ENCODE results near the gene NBEA.
A peak's percentile ranks its signal among the peaks of the same experiment; 100 is the strongest.

Gene NBEA

DNA sequence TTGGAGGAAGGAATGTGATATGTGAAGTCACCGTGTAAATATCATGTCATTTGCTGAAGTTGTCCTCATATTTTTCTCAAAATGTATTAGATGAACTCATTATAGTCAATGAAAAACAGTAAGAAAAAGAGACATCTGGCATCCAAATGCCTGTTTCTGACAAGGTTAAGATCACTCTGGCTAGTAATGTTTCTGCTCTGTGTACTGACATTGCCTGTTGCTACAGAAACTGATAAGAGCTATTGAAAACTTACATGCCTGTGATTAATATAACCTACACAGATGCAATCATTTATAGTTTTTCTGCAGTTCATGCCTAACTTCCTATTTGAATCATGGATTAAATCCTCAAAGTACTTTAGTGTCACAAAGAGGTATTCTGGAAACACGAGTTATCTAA, 249.8 kb downstream of the NBEA start:
- DNase-seq, result no peak

DNA sequence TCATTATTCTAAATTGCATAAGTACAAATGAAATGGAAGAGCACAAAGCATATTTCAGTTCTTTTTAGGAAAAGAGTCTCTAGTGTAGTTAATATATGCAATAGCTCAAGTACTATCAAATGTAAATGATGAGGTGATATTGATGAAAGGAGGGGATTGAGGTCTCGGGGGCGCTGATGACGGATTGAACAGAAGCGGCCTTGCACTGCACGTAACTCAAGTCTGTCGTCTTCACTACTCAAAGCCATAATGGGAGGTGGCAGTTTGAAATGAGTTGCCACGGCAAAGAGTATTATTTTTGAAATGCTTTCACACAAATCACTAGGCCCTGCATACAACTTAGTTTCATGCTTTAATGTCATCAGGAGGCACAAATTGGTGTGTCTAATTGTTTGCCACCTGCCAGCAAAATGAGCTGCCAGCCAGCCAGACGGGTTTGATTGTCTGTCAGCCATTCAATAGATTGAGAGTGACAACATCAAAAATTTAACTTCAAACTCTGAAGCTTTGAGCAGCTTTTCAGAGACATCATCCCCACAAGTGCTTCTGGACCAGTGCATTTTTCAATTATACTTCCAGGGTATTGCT, 256.6 kb downstream of the NBEA start:
- peak; percentile 10 for DNase-seq

DNA sequence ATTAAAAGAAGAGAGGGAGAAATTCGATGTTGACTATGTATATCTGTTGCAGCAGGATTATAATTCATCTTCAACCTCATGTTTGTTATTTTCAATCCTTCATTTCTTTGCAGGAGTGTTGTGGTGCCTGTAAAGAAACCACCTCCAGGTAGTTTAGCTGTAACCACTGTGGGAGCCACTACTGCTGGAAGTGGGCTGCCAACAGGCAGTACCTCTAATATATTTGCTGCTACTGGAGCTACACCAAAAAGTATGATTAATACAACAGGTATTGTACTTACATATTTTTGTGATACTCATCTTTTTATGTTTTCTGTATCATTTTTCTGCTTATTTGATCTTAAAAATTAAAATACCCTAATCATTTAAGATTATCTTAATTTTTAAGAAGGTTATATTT, 266.5 kb downstream of the NBEA start:
- DNase-seq, result no peak

DNA sequence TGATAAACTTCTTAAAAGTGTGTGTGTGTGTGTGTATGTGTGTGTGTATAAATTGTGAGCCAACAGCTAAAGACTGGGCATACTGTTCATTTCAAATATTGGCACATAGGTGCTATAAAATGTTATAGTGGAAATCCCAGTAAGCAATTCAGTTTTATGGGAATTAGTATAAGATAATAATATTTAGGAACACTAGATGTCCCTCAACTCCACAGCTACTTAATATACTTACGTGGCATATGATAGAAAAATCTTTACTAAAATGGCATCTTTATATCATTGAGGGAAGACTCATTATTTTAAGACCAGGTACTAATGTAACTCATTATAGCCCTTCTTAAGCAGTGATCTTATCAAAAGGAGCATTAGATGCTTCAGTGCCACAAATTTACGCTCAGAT, 268.2 kb downstream of the NBEA start:
- no peak for DNase-seq

DNA sequence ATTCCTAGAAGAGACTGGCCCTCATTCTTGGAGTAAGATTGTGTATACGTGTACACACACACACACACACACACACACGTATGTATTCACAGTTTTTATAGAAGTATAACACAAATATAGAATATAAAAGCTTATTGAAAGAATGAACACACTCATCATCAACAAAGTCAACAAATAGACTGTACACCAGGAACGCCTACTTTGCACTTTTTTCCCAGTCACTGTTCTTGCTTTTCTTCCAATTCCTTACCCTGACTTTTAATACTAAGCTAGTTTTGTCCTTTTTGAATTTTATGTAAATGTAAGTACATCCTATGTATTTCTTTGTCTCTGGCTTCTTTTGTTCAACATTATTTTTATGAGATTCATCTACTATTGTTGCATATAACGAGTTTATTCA, 269.9 kb downstream of the NBEA start:
- DNase-seq, result no peak

DNA sequence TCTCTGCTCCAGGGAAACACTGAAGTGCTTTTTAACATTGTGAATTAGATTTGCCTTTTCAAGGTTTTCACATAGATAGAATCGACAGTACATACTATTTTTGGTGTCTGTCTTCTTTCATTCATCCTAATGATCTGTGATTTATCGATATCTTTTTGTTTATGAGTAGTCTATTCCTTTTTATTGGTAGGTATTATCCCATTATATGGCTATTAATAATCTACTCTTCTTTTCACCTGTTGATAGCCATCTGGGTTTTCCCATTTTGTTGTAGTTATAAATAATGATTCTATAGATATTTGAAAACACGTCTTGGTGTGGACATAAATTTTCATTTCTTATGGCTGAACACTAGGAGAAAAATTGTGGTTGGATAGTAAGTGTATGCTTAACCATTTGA, 271.8 kb downstream of the NBEA start:
- DNase-seq, result no peak

DNA sequence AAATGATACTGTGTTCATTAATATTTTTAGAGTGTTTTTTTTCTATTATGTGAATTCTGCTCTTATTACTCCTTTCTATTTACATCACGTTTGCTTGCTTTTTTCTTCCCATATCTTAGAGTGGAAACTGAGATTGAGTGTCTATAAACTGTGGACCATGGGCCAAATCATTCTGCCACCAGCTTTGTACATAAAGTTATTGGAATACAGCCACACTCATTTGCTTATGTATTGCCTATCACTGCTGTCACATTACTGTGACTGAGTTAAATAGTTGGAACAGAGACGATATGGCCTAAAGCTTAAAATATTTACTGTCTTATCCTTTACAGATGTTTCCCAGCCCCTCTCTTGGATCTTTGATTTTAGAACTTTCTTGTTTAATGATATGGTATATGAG, 274.1 kb downstream of the NBEA start:
- no peak for DNase-seq

DNA sequence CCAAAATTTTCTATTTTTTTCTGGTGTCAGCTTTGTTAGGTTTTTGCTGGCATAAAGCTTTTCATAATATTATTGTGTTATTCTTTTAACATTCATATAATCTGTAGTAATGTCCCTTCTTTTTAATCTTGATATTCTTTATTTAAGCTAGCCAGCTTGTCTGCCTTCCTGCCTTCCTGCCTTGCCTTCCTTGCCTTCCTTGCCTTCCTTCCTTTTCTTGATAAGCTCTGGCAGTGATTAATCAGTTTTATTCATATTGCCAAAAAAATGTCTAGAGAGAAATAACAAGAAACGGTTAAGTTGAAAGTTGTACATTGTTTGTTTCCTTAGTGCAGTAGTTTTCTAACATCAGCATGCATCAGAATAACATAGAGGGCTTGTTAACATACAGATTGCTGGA, 277.0 kb downstream of the NBEA start:
- no peak for DNase-seq

DNA sequence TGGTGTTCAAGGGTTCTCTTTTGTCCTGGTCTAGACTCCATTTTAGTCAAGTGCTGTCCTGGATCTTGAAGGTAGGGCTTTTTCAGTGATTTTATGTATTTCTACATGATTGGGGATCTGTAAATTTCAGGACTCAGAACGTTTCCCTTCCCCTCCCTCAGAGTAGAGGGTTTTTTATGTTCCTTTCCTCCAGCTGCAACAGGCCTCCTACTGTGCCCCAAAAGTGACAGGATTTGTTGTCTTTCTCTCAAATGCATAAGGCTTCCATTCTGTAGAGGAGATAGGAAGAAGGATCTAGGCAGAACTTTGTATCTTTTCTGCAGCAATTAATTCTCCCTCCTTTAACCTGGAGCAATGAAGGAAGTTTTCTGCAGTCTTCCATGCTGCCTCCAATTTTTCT, 283.1 kb downstream of the NBEA start:
- DNase-seq, result no peak

DNA sequence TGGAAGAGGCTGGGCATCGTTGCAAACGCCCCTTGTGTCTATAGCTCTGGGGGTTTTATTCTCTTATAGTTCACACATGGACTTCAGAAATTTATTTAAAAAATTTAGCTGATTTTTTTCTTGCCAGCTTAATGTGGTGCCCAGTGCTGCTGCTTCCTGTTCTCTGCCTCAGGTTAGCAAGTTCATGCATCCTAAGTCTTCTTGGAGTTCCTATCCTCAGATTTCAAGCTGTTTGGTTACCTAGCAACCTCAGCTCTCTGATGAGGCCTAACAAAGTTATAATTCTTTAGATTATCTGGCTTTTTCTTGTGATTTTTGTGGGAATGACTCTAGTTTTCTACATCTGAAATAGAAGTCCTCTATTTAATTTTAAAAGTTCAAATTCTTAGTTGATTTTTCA, 283.5 kb downstream of the NBEA start:
- DNase-seq, result no peak

DNA sequence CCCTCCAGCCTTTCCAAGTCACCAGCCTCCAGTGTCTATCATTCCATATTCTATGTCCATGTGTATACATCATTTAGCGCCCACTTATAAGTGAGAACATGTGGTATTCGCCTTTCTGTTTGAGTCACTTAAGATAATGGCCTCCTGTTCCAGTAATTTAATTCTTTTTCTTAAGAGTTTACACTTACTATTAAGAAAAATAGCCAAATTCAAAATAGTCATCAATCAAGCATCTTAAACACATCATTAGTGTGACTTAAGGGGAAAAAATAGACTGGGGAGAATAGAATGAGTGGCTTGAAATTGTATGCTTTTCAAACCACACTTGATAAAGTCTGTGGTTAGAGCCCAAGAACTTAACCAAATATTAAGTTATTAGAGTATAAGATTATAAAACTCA, 286.5 kb downstream of the NBEA start:
- no peak for DNase-seq

DNA sequence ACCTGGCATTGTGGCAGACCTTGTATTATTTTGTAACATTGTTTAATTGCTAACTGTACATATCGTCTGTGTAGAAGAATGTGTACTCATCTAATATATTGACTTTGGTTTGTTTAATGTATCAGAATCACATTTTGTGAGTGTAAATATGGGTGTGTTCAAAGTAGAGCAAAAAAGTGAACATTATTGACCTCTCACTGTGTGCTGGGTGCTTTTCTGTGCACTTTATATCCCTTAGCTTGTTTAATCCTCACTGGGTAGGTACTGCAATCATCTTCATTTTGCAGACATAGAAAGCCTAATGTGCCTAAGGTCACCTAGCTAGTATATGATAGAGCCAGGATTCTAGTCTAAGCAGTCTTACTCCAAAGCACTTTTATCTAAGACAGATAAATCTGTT, 289.4 kb downstream of the NBEA start:
- DNase-seq, result no peak

DNA sequence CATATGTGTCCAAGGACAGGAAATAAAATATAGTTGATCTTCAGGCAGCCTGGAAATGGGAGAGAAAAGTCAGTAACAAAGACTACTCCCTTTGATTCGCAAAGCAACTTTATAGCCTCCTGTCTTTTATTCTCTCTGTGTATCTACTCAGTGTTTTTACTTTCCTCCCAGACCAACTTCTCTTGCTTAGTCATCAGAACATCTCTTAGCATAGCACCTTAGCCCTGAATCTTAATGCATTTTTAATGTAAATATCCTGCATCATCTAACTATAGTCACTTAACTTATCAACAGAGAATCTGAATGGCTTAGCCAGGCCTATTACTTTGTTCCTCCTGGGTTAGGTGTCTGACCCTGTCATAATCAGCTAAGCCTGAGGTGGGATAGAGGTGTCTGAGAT, 296.2 kb downstream of the NBEA start:
- DNase-seq, result no peak

DNA sequence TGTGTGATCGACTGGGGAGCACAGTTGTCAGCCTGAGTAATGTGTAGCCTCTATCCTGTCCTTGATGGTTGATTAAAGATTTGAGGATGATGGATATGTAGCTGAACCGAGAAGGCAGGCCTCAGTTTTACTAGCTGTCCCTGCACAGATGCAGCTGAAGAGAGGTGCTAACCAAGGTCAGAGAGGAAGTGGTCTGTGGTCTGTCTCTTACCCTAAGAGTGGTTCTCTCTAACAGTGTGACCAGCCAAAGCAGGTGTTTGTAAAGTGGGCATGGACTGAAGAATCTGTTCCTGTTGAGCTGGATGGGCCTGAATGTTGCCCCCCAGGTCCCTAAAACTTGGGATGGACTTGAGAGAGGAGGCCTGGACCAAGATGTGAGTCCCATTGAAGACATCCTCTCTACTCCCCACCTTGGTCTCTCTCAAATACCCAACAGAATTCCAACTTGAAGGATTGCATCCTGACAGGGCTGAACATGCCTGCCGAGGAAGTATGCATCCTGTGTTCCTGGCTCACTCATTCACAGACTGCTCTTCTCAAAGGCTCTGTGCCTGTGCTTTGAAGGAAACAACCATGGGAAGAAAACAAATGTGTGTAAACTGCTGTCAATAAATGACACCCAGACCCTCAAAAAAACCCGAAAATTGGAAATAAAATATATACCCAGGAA, 310.6 kb downstream of the NBEA start:
- DNase-seq, result no peak

DNA sequence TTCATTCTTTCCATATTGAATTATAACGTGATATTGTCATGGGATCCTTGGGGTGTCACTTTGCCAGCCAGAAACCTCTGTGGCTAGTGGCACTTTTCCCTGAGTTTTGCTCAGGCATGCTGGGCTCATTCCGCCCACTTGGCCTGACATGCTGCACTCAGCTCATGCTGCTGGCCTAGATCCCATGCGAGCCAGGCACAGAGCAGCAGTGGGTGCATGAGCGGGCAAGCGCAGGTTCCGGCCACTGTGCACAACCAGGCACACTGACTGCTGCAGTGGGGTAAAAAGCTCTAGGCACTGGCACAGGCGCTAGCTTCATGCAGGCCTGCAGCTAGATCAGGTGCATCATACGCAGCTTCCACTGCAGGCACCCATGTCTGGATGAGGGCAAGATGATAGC, 313.2 kb downstream of the NBEA start:
- no peak for DNase-seq

DNA sequence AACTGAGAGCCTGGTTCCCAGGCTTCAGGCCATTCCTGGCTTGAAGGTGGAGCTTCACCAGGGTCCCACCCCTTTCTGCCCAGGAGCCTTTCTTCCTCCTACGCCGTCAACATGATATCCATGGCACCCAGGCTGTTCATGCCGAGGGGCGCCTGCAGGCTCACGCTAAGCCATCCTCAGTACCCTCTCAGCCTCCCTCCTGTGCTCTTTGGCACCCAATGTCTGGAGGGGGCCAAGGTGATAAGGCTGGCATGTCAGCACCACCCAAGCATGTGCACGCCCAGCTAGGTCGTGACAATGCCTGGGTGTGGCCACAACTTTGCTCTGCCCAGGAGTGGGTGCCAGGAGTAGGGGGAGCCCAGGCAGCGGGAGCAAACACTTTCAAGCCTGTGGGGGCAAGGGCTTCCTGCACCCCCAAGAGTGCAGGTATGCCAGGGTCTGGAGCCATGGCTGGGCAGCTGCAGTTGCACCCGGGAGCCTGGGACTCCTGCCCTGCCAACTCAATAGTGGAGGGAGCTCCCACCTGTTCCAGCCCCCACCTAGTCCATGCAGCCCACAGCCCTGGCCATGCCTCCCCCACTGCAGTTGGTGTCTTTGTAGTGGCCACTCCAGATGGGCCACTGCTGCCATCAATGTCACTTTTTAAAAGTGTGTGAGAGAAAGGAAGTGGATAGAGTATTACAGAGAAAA, 314.5 kb downstream of the NBEA start:
- DNase-seq, result no peak

DNA sequence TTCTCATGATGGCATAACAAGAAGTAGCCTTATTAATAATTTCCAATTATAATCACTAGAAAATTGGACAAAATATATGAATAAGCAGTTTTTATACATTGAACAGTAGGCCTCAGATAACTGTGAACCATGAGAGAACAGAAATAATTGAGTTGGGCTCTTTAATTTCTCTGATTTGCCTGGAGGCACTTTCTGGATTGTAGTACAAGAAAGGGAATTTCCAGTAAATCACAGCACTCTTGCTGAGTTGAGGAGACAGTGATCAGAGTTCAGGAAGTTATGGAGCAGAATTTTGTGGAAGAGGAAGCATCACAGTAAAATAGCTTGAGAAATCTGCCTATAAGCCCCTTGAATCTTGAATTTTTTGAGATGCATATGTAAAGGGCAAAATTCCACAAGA, 318.2 kb downstream of the NBEA start:
- no peak for DNase-seq

DNA sequence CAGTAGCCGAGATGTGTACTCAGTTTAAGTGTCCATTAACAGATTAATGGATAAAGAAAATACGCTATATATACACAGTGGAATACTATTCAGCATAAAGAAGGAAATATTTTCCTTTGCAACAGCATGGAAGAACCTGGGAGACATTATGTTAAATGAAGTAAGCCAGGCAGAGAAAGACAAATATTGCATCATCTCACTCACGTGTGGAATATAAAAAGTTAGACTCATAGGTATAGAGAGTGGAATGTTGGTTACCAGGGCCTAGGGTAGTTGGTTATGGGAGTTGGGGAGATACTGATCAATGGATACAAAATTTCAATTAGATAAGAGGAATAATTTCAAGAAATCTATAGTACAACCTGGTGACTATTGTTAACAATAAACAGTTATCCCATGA, 324.3 kb downstream of the NBEA start:
- no peak for DNase-seq

DNA sequence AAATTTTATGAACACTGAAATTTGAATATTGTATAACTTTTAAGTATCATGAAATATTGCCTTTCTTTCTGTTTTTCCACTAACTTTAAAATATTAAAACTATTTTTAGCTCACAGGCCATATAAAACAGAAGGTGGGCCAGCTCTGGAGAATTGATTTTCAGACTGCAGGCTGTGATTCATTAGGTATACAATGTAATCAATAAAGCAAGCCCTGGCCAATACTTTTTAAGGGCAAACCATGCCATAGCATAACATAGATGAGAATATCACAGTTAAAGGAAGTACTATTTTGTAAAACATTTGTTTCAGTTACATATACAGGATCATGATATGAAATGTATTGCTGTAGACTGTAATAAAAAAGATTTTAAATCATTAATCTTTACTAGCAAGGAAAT, 336.8 kb downstream of the NBEA start:
- DNase-seq, result no peak

DNA sequence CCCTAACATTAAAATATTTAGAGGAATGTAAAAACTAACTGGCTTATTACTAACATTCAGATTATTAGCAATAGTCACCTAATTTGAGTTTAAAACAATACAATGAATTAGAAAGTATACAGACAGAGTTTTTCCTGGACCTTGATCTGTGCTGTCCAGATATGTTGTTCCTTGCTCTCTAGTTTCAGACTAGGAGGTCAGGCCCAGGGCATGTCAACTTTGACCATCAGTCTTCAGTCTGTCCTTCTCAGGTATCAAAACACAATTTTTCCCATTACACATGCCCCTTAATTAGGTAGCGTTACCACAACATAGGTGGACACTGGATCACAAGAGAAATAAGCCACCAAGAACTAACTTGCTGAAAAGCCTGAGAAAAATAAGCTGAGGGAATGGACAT, 337.4 kb downstream of the NBEA start:
- DNase-seq, result no peak

DNA sequence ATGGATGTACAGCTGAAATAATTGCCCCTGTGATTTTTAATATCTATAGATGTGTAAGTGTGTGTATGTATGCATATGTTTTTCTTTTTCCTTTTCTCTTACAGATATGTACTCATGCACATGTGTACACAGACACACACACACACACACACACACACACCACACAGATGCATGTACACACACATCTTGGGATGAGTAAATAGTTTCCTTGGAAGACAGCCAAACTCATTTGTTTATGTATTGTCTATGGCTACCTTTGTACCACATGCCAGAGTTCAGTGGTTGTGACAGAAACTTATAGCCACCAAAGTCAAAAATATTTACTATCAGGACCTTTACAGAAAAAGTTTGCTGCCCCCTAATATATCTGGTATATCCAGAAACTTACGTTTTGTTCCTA, 341.8 kb downstream of the NBEA start:
- DNase-seq, result peak; percentile 25

DNA sequence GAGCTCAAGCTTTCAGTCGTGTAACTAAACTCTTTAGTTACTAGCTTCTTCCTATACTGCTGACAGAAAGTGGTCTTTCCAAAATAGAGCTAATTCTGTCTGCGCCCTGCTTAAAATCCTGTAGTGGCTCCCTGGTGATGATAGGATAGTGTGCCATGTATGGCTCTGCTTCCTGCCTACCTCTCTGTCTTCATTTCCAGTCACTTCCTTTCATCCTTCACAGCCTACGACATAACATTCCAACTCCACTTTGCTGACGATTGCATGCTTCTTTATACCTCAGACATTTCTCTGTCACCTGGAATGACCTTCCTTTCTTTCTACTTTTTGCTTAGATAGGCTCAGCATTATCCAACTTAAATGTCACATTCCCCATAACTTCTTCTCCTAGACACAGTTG, 343.6 kb downstream of the NBEA start:
- DNase-seq, result no peak

DNA sequence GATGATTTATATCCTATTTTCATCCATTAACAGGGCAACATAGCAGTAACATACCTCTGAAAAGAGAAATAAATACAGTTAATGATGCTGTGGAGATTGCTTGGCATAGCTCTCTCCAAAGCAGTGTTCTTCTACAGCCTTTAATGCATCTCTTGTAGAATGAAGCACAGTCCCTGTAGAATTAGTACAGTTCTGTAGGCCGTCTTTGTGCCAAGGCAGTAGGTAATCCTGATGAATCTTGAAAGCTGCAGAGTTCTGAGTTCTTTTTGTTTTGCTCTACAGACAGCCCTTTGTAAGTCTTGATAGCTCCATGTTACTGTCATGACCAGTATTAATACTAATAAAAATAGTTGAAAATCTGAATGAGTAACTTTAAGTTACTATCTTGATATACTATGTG, 350.3 kb downstream of the NBEA start:
- DNase-seq, result no peak

DNA sequence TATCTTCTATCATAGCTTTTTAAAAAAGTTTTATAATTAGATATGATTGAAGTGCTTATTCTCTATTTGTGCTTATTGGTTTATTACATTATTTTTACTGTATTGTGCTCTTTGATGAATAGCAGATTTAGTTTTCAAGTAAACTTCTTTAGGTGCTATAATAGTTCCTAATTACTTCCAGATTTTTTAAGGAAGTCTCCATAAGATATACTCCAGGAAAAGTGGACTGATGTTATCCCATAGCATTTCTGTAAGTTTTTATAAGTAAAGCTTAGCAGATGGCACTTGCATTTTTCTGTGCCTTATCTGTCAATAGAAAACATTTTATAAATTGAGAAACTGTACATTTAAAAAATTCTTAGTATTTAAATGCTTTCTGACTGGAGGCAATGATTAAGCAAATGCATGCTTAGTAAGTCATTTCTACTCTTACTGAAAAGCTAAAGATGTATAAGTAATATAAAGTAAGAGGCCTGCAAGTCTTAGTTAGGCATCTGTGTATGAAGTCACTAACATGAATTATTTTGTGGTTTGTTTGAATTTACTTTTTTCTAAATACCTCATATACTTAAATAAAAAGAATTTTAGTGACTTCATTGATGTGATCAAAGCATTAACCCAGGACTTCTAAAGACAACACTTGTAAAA, 351.6 kb downstream of the NBEA start:
- no peak for DNase-seq
